GM21529 (cell line): ENCODE data around the gene MMP26.
"Not testable (repeated sequence)": the region's sequence is repeated elsewhere in the genome, so short reads cannot be mapped to it uniquely, and the experiment has no call there.

Experiments
- ATAC-seq: cut with Tn5 transposase; IDR thresholded peaks from one replicate; pipeline ENCODE4 v1.9.1; 2021; ENCODE audit not compliant: unreplicated experiment

MMP26 gene

DNA sequence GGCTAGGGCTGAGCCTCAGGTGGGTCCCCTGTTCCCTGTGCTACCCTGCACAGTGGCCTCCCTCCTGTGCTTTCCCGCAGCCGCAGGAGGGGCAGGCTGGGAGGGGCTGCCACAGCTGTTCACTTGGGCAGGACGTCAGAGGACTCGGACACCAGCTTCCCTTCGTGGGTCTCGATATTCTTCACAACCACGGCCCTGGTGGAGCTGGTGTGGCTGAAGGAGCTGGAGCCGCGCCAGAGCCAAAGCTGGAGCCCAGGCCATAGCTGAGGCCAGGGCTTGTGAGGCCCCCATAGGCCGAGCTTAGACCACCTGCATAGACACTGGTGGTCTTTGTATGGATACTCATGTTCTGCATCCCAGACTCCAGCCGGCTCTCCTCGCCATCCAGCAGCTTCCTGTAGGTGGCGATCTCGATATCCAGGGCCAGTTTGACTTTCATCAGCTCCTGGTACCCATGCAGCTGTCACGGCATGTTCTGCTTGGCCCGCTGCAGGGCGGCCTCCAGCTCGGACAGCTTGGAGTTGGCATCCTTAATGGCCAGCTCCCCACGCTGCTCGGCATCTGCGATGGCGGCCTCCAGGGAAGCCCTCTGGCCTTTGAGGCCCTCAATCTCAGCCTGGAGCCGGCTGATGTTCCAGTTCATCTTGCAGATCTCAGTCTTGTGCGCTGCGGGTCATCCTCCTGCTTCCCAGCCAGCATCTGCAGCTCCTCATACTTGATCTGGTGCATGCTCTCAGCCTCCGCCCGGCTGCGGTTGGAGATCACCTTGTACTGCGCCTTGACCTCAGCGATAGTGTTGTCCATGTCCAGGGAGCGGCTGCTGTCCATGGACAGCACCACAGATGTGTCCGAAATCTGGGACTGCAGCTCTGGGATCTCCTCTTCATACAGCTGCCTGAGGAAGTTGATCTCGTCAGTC lies 18.3 kb downstream of the MMP26 start:
- not testable (repeated sequence) for ATAC-seq

DNA sequence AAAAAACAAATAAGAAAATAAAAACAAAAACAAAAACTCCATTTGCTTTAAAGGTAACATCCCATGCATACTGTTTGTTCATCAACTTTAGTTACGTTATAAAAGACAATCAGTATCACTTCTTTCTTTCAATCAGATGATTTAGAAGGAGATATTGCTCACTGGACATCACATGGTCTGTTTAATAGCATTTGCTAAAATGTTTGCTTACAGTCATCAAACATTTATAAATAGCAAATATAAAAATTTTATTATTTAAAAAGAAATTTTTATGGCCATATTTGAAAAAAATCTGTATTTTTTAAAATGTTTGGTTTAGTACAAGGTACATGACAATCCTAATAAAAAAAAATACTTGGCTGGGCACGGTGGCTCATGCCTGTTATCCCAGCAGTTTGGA lies 22.6 kb downstream of the MMP26 start:
- ATAC-seq, result no peak

DNA sequence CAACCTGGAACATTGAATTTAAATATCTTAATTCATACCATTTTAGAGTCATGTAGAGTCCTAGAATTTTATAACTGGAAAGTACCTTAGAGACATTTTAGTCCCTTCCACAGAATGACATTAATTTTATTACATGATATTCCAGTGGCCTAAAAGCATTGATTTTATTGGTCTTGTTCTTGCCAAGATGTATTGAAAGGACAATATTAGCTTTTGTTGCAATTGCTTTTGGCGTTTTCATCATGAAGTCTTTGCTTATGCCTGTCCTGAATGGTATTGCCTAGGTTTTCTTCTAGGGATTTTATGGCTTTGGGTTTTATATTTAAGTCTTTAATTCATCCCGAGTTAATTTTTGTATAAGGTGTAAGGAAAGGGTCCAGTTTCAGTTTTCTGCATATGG lies 36.2 kb downstream of the MMP26 start:
- ATAC-seq, result no peak

DNA sequence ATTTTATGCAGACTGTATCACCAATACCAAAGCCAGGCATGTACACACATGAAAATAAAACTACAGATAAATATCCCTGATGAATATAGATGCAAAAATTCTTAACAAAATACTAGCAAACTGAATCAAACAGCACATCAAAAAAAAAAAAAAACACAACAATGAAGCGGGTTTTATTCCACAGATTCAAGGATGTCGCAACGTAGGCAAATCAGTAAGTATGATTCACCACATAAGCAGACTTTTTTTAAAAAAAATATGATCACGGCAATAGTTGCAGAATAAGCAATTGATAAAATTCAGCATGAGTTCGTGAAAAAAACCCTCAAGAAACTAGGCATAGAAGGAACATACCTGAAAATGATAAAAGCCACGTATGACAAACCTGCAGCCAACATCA lies 43.9 kb downstream of the MMP26 start:
- ATAC-seq, result no peak

DNA sequence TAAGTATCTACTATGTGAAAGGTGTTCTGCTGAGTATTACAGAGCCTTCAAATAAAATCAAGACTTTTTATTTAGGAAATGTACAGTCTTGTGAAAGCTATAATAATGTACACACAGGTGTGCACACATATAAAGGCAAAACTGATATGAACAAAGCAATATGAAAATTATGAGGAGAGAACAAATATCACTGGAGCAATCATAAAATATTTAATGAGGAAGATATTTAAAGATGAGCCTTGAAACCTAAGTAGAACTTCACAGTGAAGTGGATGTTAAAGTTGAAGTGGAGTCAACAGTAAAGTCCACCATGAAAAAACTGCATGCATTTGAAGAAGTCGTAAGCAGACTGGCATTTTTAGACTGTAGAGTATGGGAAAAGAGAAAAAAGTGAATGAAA lies 46.6 kb downstream of the MMP26 start:
- no peak for ATAC-seq
